NCI-H1105 (cell line): Measurements from ENCODE around the gene GABBR2.
"Not testable (repeated sequence)": the region's sequence is repeated elsewhere in the genome, so short reads cannot be mapped to it uniquely, and the experiment has no call there.

Experiments
- DNase-seq: peaks from one replicate; lab custom pipeline; 2025; lab: John Stamatoyannopoulos, UW

GABBR2 gene

DNA sequence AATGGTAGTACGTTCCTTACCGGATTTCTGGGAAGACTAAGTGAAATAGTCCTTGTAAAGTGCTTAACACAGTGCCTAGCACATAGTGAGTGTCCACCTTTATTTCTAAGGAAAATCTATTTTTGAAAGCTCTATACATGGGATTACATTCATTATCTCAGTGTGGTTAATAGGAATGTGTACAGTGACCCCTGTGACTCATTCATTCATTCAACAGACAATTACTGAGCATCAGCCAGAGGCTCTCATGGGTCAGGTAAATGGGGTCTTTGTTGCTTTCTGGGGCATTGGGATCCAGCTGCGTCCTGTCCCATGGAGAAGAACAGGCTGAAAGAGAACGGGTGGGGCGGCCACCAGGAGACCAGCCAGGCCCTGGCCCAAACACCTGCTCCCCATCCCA, 227.1 kb downstream of the GABBR2 start:
- DNase-seq = no peak

DNA sequence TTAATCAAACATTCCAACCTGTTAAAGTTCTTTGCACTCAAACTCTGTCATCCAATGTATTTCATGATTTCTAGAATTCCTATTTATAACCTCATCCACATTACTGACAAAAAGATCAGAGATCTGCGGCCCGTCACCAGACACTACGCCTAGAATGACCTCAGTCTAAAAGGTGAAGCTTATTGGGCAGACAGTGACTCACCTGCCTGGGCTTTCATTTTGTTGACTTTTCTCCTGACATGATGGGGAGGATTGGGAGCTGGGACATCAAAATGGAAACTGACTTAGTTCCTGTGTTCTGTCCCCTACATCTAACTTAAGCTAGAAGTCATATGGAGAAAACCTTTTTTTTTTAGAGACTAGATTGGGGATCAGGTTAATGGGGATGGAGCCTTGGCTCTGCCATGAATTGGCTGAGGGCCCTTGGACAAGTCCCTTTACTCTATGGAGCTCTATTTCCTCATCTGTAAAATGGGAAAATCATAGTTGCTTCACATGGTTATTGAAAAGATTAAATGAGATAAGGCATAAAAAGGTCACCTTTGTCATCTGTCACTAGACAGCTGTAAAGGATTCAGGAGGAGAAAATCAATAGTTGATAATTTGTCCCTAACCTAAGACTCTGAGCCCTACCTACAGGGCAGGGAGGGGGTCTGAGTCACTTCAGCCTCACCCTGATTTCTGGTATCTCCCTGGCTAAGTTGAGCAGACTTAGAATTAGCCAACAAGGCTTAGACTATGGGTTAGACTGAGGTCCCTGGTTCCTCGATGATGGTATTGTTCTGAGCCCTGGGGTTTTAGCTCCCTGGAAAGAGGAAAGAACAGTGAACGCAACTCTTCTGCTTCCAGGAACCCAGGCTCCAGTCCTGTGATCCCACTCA, 228.5 kb downstream of the GABBR2 start:
- no peak for DNase-seq

DNA sequence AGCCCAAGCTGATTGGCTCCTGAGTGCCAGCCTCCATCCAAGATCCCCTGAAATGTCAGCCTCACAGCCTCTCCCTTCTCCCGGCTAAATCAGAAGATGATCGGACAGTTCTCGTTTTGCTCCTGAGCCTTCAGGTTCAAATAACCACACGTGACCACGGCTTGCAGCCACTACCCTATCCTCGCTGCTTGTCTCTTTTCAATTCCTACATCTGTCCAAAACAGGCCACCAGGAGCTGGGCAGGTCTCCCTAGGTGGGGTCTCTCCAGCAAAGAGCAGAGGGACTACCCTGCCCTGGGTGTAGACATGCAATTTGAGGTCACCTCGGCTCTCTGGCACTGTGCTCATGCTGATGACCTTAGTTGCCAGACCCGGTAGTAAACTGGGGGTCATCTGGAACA, 229.3 kb downstream of the GABBR2 start:
- no peak for DNase-seq

DNA sequence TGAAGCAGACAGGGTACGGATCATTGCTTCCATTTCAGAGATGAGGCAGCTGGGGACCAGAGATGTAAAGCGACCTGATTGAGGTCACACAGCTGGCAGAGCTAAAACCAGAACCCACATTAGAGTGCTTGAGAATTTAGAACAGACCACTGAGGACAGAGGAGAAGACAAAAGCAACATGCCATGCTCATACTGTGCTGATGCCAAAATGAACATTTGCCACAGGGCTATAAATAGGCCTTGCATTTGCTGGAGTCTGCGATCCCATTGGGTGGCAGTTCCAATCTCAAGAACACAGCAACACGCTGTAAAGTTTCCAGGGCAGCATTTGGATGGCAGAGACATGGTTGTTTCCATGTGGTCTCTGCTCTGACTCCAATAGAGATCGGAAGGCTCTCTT, 230.9 kb downstream of the GABBR2 start:
- no peak for DNase-seq

DNA sequence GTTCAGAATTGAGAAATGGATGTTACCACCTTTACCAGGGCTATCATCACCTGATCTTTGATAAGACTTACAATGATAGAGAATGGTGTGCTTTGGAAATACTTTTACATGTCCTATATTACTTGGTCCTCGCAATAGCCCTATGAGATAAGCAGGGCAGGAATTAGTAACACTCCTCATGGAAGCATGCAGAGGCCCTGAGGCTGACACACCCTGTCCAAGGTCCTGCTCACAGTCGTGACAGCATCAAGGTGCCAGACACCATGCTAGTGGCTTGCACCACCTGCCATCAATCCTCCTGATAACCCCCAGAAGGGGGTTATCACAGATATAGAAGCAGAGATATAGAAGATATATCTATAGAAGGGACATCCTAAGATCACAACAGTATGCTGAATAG, 236.5 kb downstream of the GABBR2 start:
- DNase-seq = no peak

DNA sequence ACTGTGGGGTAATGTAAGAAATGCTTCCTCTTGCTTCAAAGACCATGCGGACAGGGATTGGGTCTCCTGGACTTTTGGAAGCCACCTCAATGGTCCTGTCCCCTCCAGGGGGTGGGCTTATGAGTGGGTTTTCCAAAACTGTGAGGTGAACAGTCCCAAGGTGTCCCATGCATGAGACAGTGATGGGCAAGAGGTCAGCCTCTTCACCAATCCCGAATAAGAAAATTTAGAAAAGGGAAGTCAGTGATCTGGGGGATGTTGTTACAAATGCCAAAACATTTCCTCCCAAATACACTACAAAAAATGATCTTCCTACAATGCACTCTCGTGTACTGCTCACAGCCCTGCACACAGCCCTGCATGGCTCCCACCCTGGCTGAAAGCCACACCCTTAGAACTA, 237.6 kb downstream of the GABBR2 start:
- no peak for DNase-seq

DNA sequence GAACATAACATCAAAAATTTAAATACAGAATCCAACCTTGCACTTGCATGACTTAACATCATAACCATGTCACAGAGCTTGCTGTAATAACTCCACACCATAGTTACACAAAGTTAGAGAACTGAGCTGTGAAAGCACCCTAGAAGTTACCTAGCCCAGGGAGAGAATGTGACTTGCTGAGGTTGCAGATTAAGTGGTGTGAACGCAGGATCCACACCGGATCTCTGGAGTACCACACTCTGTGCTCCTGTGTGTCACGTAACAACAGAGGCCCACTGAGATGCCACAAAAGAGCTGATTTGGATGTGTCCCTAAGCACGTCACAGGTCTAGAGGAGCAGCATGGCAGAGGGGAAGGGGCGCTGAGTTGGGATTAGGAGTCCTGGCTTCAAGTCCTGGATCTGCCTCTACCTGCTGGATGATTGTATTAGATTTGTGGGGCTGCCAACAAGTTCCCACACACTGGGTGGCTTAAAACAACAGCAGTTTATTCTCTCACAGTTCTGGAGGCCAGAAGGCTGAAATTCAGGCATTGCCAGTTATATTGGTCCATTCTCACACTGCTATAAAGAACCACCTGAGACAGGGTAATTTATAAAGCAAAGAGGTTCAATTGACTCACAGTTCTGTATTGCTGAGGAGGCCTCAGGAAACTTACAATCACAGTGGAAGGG, 240.0 kb downstream of the GABBR2 start:
- no peak for DNase-seq

DNA sequence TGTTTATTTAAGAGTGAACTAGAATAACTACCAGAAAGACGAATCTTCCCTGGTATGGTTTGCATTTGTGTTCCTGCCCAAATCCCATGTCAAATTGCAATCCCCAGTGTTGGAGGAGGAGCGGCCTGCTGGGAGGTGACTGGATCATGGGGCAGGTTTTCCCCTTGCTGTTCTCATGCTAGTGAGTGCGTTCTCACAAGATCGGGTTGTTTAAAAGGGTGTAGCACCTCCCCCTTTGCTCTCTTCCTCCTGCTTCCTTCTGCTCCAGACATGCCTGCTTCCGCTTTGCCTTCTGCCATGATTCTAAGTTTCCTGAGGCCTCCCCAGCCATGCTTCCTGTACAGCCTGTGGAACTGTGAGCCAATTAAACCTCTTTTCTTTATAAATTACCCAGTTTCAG, 242.9 kb downstream of the GABBR2 start:
- DNase-seq = no peak

DNA sequence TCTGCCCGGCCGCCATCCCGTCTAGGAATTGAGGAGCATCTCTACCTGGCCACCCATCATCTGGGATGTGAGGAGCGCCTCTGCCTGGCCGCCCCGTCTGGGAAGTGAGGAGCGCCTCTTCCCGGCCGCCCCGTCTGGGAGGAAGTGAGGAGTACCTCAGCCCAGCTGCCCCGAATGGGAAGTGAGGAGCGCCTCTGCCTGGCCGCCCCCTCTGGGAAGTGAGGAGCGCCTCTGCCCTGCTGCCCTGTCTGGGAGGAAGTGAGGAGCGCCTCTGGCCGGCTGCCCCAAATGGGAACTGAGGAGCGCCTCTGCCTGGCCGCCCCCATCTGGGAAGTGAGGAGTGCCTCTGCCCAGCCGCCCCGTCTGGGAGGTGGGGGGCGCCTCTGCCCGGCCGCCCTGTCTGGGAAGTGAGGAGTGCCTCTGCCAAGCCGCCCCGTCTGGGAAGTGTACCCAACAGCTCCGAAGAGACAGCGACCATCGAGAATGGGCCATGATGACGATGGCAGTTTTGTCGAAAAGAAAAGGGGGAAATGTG, 244.5 kb downstream of the GABBR2 start:
- DNase-seq = not testable (repeated sequence)

DNA sequence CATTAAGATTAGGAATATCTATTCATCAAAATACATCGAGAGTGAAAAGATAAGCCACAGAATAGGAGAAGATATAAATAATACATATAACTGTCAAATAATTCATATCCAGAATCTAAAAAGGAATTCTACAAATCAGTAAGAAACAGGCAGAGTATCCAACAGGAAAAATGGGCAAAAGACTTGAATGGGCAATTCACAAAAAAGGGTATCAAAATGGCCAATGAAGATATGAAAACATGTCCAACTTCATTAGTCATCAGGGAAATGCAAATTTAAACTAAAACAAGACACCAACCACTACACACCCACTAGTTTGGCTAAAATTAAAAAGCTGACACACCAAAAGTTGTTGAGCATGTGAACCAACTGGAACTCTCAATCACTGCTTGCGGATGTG, 246.4 kb downstream of the GABBR2 start:
- DNase-seq = no peak

DNA sequence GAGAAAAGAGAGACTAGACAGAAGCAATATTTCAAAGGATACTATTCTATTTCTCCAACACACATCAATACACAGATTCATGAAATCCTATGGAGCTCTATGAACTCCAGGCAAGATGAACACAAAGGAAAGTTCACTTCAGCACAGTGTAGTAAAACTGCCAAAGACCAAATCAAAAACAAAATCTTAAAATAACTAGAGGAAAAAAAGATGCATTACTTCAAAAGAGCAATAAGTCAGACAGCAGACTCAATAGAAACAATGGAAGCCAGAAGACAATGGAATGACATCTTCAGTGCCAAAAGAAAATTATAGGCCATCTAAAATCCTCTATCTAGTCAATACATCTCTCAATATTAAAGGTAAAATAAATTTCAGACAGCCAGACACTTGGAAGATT, 248.0 kb downstream of the GABBR2 start:
- no peak for DNase-seq

DNA sequence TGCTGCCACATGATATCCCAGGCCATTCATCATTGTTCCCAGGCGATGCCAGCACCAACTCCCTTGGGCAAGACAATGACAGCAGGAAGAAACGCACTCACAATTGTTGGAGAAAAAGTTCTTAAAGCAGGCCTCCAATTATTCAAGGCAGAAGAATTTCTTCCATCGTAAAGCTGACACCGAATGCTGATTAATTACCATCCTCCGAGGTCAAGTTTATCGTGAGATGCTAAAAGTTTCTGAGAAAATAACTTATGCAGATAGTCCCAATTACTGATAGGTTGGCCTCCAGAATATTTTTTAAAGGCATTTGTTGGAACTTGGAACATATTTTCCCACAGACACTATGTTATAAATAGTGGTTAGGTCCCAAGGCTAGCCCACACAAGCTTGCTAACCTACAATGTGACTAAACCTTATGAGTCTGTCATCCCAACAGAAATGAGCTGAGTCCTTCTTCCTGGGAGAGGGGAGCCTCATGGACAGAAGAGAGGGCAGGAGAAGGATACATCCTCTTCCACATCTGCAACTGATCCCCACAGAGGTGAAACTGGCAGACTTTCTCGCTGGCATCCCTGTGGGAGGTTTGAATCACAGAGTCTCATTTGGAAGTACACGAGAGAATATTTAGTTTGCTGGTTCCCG, 250.9 kb downstream of the GABBR2 start:
- DNase-seq = no peak

DNA sequence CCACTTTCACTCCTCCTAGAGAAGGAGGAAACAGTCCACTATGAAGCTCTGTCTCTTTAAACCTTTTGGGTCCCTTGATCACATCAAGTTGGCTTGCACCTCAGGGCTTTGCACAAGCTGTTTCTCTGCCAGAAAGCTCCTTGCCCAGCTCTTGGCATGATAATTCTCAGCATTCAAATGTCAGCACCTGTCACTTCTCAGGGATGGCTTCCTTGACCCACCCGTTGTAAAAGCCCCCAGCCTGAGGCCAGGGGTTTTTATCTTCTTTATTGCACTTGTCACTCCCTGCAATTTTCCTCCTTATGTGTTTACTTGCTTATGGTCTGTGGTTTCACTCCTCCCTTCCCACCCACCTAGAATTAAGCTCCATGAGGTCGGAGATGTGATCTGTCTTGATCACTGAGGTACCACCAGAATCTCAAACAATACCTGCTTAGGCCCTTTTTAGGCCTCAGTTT, 252.6 kb downstream of the GABBR2 start:
- DNase-seq = no peak

DNA sequence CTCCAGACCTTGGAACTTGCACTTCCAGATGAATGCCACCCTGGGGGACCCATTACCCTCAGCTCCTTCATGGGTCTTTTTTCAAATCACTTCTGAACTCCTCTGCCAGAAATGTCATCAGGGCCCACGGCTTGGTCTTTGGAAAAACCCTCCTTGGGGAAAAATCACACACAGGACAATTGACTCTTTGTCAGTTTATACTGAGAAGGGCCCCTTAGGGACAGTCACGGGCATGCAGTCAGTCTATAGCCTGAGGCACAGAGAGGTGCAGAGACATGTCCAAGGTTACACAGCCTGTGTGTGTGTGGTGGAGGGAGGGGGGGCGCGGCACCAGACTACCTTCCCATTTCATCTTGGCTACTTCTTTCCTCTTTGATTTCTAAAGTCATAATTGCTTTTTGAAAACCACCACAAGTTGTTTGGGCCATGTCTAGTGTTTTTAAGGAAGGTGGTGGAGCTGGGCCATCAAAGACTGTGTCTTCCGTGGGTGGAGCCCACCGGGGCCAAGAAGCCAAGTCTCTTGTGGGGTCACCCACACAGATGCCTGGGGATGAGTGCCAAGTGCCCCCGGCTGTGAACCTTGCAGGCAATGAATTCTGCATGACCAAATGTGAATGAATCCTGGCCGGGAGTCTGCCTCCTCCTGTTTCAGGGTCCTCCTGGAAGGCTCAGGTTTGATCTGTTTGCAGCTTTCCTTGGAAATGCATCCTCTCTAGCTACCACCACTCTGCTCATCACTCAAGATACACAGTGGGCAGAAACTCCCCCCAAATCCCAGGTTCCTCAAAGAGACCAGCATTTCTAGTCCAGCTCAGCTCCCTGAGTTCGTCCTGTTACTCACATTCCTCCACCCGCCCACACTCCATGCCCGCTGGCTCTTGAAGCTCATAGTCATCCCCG, 253.2 kb downstream of the GABBR2 start:
- no peak for DNase-seq

DNA sequence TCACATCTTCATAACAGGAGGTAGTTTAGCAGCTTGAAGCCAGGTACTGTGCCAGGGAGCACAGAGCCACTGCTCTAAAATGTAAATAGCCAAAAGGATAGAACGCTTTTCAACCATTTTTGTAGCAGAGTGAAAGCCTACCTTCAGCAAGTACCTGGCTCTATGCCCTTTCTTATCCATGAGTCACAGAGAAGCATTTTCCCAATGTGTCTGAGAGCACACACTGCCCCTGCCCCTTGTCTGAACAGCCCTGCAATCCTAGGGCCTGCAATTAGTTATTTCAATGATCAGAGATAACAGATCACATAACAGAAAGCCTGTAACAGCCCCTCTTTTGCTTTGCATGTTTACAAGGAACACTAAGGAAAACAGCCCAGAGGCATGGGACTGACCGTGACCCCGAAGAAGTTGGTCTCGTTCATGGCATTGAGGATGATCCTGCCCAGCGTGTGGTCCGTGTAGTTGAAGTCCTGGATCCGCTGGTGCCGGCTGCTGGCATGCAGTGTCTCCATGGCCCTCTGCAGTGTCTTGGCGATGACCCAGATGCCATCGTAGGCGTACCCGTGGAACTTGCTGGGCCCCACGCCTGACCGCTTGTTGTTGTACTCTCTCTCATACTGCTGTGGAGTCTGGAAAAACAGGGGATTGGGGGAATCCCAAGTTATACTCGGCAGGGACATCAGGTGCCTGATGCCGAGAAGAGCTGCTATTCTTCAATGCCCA, 255.0 kb downstream of the GABBR2 start:
- DNase-seq = no peak

DNA sequence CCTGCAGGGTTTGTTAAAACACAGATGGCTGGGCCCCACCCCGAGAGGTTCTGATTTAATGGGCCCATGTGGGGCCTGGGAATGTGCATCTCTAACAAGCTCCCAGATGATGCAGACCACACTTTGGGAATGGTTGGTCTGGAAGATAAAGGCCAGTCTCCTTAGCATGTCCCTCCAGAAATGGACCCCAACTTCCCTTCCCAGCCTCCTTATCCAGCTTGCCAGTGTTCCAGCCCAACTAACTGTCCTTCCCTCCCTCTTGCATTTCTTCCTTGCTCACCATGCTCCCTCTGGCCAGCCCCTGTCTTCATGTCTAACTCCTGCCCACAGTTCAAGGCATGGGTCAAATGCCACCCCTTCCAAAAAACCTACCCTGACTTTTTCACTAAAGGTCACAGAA, 257.2 kb downstream of the GABBR2 start:
- DNase-seq = no peak

DNA sequence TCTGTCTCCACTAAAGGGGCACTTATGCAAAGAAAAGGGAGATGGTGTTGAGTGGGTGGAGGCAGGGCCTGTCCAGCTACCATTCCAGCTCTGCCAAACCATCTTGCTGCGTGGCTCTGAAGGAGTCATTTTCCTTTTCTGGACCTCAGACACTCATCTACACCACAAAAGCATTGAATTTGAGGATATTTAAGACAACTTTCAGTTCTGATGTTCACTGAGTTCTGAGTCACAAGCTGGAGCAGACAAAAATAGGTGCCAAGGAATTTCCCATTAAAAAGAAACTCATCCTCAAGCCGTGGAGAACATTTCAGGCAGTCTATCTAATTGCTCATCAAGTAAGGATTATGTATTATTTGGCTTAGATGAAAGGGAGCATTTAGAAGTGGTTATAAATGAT, 258.2 kb downstream of the GABBR2 start:
- no peak for DNase-seq

DNA sequence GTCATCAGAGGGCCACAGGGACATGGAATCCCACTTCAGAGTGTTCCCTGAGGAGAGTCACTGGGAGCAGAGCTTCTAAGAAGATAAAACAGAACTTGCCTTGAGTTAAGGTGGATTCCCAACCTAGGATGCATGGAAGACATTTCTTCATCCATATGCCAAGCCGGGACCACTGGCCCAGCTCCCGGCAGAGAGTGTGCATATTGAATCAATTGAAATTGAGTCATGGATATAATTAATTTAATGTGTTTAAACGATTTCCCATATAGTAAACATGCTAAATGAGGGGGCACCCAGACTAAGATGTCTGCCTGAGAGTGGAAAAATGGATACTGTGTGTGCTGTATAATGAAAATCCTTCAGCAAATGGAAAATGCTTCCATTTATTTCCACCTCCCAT, 258.9 kb downstream of the GABBR2 start:
- DNase-seq = no peak

DNA sequence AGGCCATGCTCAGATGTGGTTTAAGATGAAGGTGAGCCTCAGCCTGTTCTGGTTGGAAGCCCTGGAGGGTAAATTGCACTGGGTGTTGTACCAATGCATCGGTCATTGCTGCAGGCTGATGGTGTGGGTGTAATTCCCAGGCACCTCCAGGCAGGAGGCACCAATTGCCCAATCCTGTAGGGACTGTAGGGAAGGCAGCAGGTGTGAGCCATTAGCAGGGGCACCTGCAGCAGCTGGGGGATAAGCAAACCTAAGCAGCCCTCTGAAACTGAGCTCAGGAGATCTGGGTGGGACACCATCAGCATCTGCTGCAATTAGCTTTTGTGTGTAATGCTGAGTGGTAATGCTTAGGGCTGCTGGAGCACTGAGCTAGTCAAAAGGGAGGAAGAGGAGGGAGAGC, 263.2 kb downstream of the GABBR2 start:
- DNase-seq = no peak

DNA sequence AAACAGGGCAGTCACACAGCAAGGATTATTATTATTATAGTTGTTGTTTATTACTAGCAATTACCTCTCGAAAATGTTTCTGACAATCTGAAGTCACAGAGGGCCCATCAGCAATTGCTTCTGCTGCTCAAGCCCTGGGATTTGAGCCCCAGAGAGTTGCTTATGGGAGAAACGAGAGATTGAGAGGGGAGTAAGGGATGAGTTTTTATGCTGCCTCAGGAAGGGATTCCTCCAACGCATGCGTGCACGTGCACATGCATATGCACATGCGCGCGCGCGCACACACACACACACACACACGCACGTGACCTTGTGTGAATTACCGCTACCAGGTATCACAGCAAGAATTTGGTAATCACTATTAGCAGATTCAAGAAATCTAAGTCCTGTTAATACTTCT, 264.1 kb downstream of the GABBR2 start:
- no peak for DNase-seq

DNA sequence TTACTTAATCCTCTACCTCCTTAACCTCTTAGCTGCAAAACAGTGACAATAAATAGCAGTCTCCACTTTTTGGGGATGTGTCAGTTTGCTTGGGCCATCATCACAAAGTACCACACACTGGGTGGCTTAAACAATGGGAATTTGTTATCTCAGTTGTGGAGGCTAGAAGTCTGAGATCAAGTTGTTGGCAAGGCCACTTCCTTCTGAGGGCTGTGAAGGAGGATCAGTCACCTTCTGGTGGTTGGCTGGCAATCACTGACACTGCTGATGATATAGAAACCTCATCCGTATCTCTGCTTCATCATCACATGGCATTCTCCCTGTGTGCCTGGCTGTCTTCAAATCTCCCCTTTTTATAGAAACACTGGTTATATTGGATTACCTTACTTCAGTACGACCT, 266.2 kb downstream of the GABBR2 start:
- DNase-seq = no peak
